ENCODE data around the gene RNF223. TPM values are rescaled to one million over a fixed set of nuclear protein-coding genes. Genes with fewer than 3 reads are reported as not detected.
"Not testable (repeated sequence)": the region's sequence is repeated elsewhere in the genome, so short reads cannot be mapped to it uniquely, and the experiment has no call there.

Gene RNF223
- total RNA-seq, 5 donors from 2014 or later (not counting 1 experiment from before 2014, with no cell fraction given): not detected

DNA sequence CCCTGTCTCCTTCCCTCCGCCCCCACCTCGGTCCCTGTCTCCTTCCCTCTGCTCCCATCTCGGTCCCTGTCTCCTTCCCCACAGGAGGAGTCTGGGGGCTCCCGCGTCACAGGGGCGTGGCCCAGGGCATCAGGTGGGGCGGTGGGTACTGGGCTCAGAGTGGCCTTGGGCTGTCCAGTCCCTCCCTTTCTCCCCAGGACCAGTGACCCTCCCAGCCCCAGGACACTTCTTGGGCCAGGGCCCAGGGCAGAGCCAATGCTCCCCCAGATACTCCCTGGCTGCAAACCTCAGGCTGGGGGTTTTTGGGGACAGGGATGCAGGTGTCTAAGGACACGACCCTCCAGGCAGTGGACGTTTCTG, 6.8 kb upstream of the RNF223 start:
- WGBS (ENCODE audit: insufficient coverage): 53% methylated on average over 2 of the region's 9 CpGs
- POLR2A ChIA-PET: no interaction called here

DNA sequence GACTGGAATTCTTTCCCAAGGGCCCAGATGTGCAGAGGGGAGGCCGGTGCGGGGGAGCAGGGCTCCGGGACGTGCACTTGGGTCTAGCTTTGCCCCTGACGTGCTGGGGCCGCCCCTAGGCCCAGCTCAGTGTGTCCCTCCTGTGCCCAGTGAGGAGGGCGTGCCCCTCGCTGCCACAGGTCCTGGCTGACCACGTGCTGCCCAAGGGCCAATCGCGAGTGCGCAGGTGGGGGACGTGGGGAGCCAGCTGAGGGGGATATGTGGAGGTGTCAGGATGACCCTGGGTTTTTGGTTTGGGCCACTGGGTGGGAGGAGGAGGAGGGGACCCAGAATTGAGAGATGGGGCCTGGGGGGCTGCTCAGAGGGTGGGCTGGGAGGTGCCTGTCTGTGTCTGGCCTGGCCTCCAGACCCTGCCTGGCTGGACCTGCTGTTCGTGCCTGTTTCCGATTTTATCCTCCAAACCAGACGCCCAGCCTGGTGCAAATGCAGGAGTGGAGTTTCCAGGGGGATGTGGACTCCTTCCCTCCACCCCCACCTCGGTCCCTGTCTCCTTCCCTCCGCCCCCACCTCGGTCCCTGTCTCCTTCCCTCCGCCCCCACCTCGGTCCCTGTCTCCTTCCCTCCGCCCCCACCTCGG, 6.1 kb upstream of the RNF223 start:
- WGBS (ENCODE audit: insufficient coverage): 5% methylated on average over 13 of the region's 23 CpGs
- no peaks in the 10 kb centered on the region for H3K9me3 ChIP-seq
- Mint-ChIP-seq H3K36me3 (peaks cover 6% of the 10 kb centered on the region), H3K4me1 (peaks cover 0 to 4% (median 2%) of the 10 kb centered on the region in 3 donors), H3K9me3 (no peaks in the 10 kb centered on the region), H3K27ac (no peak overlapping the region), H3K4me3 (no peak overlapping the region), H3K27me3 (no peaks in the 10 kb centered on the region)
- DNase-seq (peak in 2 of 35 experiments; percentile 10 to 42), ATAC-seq (replicated peaks in 1 of 4) (peak in 3 of 4 experiments; percentile 19 to 31 (median 29))
- POLR2A ChIA-PET: no interaction called here
- H3K36me3 ChIP-seq (ENCODE audit: control insufficient read depth in 2 of 2, extremely low read depth in 1 of 2, insufficient read depth in 1 of 2, low read length in 1 of 2): peaks cover 0 to 3% of the 10 kb centered on the region in 2 donors
- H3K27ac ChIP-seq (ENCODE audit: low read length): no peak overlapping the region
- peaks cover 0 to 24% of the 10 kb centered on the region in 2 experiments for H3K27me3 ChIP-seq (replicated peaks in 1 of 2; ENCODE audit: control insufficient read depth in 2 of 2, extremely low read depth in 1 of 2, insufficient read depth in 2 of 2, low read length in 1 of 2)
- peaks cover 2 to 13% of the 10 kb centered on the region in 2 experiments for H3K4me1 ChIP-seq (ENCODE audit: control insufficient read depth in 1 of 2, extremely low read depth in 1 of 2, insufficient read depth in 2 of 2, low read length in 2 of 2)
- H3K4me3 ChIP-seq (ENCODE audit: control insufficient read depth in 1 of 2, extremely low read depth in 1 of 2, low read length in 1 of 2): no peak overlapping the region
- CTCF ChIA-PET: no interaction called here

More for the DNA sequence above, 6.8 kb upstream of the RNF223 start:
- Mint-ChIP-seq H3K4me3 (no peak overlapping the region), H3K9me3 (no peaks in the 10 kb centered on the region), H3K27ac (no peak overlapping the region), H3K36me3 (peaks cover 6% of the 10 kb centered on the region), H3K27me3 (no peaks in the 10 kb centered on the region), H3K4me1 (peaks cover 0 to 4% (median 2%) of the 10 kb centered on the region in 3 donors)
- DNase-seq: peak in 1 of 35 experiments; percentile 2
- H3K36me3 ChIP-seq (ENCODE audit: control insufficient read depth in 2 of 2, extremely low read depth in 1 of 2, insufficient read depth in 1 of 2, low read length in 1 of 2): peaks cover 0 to 3% of the 10 kb centered on the region in 2 donors
- ATAC-seq (replicated peaks in 1 of 4): no peak
- CTCF ChIA-PET: no interaction called here
- no peaks in the 10 kb centered on the region for H3K9me3 ChIP-seq
- H3K27me3 ChIP-seq (replicated peaks in 1 of 2; ENCODE audit: control insufficient read depth in 2 of 2, extremely low read depth in 1 of 2, insufficient read depth in 2 of 2, low read length in 1 of 2): peaks cover 0 to 17% of the 10 kb centered on the region in 2 experiments
- H3K4me1 ChIP-seq (ENCODE audit: control insufficient read depth in 1 of 2, extremely low read depth in 1 of 2, insufficient read depth in 2 of 2, low read length in 2 of 2): peaks cover 2 to 13% of the 10 kb centered on the region in 2 experiments
- no peak overlapping the region for H3K4me3 ChIP-seq (ENCODE audit: control insufficient read depth in 1 of 2, extremely low read depth in 1 of 2, low read length in 1 of 2)
- H3K27ac ChIP-seq (ENCODE audit: low read length): no peak overlapping the region

DNA sequence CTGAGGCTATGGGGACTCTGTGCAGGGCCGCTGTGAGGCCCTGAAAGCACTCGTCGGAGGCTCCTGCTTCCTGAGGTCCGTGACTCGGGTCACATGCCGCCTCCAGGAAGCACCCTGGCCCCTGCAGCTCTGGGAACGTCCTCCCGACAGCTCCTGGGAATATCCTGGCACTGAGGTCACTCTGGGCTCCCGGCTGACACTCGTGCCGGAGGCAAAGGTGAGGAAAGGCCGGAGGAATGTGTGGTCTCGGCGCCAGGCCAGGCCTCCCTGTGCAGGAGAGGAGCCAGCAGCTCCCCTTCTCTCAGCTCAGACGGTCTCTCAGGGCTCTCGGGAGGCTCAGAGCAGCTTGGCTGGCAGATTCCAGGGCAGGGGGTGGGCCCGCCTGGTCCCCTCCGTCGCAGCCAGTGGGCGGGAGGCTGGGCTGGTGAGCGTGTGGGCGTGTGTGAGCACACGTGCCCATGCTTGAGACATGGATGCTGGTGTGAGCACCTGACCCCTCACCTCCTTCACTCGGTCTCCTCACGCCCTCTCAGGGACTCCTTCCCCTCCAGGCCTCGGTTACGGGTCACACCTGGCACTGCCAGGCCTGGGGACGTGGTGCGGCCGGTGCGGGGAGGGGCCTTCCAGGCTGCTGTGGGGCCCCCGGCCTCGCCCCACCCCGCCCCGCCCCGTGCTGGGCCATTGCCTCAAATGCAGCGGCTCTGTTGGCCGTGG, 5.5 kb upstream of the RNF223 start:
- DNase-seq (peak in 7 of 35 experiments; percentile 11 to 51 (median 36)), ATAC-seq (replicated peaks in 1 of 4) (peak; percentile 60 to 81 (median 67))
- Mint-ChIP-seq H3K4me3 (peak overlapping the region; percentile 25 to 63 (median 34)), H3K4me1 (peaks cover 0 to 6% (median 2%) of the 10 kb centered on the region in 3 donors), H3K9me3 (no peaks in the 10 kb centered on the region), H3K27me3 (peaks cover 3% of the 10 kb centered on the region in 2 donors), H3K36me3 (peaks cover 6% of the 10 kb centered on the region), H3K27ac (no peak overlapping the region)
- H3K36me3 ChIP-seq (ENCODE audit: control insufficient read depth in 2 of 2, extremely low read depth in 1 of 2, insufficient read depth in 1 of 2, low read length in 1 of 2): peaks cover 0 to 3% of the 10 kb centered on the region in 2 donors
- 2% methylated on average over 27 of the region's 38 CpGs for WGBS (ENCODE audit: insufficient coverage)
- H3K4me3 ChIP-seq (ENCODE audit: control insufficient read depth in 1 of 2, extremely low read depth in 1 of 2, low read length in 1 of 2): peak overlapping the region; percentile 6 to 38
- H3K4me1 ChIP-seq (ENCODE audit: control insufficient read depth in 1 of 2, extremely low read depth in 1 of 2, insufficient read depth in 2 of 2, low read length in 2 of 2): peaks cover 2 to 13% of the 10 kb centered on the region in 2 experiments
- peaks cover 0 to 31% of the 10 kb centered on the region in 2 experiments for H3K27me3 ChIP-seq (replicated peaks in 1 of 2; ENCODE audit: control insufficient read depth in 2 of 2, extremely low read depth in 1 of 2, insufficient read depth in 2 of 2, low read length in 1 of 2)
- POLR2A ChIA-PET: no interaction called here
- H3K9me3 ChIP-seq: no peaks in the 10 kb centered on the region
- H3K27ac ChIP-seq (ENCODE audit: low read length): no peak overlapping the region
- CTCF ChIA-PET: no interaction called here

DNA sequence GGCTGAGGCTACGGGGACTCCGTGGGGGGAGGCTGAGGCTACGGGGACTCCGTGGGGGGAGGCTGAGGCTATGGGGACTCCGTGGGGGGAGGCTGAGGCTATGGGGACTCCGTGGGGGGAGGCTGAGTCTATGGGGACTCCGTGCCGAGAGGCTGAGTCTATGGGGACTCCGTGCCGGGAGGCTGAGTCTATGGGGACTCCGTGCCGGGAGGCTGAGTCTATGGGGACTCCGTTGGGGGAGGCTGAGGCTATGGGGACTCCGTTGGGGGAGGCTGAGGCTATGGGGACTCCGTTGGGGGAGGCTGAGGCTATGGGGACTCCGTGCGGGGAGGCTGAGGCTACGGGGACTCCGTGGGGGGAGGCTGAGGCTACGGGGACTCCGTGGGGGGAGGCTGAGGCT, 3.3 kb upstream of the RNF223 start:
- DNase-seq; H3K27ac ChIP-seq (ENCODE audit: low read length); H3K27me3 Mint-ChIP-seq; ATAC-seq (replicated peaks in 1 of 4); H3K9me3 ChIP-seq; H3K4me1 Mint-ChIP-seq; H3K9me3 Mint-ChIP-seq; H3K4me3 Mint-ChIP-seq; H3K36me3 Mint-ChIP-seq; H3K36me3 ChIP-seq (ENCODE audit: control insufficient read depth in 2 of 2, extremely low read depth in 1 of 2, insufficient read depth in 1 of 2, low read length in 1 of 2); POLR2A ChIA-PET; H3K27ac Mint-ChIP-seq; CTCF ChIA-PET; H3K4me3 ChIP-seq (ENCODE audit: control insufficient read depth in 1 of 2, extremely low read depth in 1 of 2, low read length in 1 of 2): not testable (repeated sequence)
- H3K27me3 ChIP-seq (replicated peaks in 1 of 2; ENCODE audit: control insufficient read depth in 2 of 2, extremely low read depth in 1 of 2, insufficient read depth in 2 of 2, low read length in 1 of 2): peaks cover 0 to 52% of the 10 kb centered on the region in 2 experiments
- WGBS (ENCODE audit: insufficient coverage): no CpG with 5 or more reads among the region's 21 CpGs
- peaks cover 2 to 13% of the 10 kb centered on the region in 2 experiments for H3K4me1 ChIP-seq (ENCODE audit: control insufficient read depth in 1 of 2, extremely low read depth in 1 of 2, insufficient read depth in 2 of 2, low read length in 2 of 2)

DNA sequence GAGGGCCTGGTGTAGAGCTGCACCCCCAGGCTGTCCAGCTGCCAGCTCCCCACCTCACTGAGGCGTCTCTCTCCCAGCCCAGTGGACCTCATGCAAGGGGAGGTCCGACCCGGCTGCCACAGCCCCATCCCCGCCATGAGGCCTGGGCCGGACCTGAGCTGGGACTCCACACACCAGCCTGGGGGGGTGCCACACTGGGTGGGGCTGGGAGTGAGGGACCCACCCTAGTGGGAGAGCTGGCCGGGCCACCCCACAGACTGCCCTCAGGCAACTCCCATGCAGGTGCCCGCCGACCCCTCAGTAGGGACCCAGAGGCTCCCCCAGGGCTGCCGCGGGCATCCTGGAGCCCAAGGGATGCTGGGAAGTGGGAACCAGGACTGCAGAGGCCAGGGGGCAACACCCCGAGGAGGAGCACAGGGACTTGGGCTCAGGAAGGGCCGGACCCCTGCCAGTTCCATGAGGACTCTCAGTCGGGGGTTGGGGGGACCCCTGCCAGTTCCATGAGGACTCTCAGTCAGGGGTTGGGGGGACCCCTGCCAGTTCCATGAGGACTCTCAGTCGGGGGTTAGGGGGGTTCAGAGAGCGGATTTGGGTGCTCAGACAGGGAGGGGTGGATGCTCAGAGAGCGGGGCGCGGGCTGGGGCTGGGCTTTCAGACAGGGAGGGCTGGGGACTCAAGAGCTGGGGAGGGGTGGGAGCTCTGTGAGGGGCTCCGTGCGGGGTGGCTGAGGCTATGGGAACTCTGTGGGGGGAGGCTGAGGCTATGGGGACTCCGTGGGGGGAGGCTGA, 1.2 kb upstream of the RNF223 start:
- H3K27me3 Mint-ChIP-seq: peaks cover 5 to 11% of the 10 kb centered on the region in 2 donors
- CTCF ChIA-PET: no interaction called here
- H3K27ac Mint-ChIP-seq: no peak overlapping the region

DNA sequence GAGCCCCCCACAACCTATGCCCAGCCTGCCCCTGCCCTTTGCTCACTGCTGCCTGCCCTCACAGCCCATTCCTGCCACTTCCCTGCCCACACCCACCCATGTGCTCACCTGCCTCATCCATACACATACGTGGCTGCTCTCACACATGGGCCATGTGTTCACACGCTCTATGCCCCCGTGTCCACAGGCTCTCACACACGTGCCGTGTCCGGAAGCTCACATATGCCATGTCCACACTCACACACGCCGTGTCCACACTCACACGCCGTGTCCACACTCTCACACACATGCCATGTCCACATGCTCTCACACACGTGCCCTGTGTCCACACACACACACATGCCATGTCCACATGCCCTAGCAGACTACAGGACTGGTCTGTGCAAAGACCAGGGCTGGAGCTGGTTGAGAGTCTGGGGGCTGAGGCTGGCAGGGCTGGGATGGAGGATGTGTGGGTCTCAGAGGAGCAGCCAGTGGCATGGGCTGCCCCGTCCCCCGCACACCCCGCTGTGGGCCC, 583 bp upstream of the RNF223 start:
- ChIA-PET CTCF (no interaction called here), POLR2A (no interaction called here)
- Mint-ChIP-seq H3K4me1 (peaks cover 0 to 8% (median 2%) of the 10 kb centered on the region in 3 donors), H3K27me3 (peaks cover 5 to 13% of the 10 kb centered on the region in 2 donors), H3K36me3 (no peaks in the 10 kb centered on the region), H3K9me3 (no peaks in the 10 kb centered on the region), H3K4me3 (peak overlapping the region in 1 of 3 donors; percentile 13), H3K27ac (no peak overlapping the region)
- no peaks in the 10 kb centered on the region for H3K36me3 ChIP-seq (ENCODE audit: control insufficient read depth in 2 of 2, extremely low read depth in 1 of 2, insufficient read depth in 1 of 2, low read length in 1 of 2)
- no peak for DNase-seq
- no peak for ATAC-seq (replicated peaks in 1 of 4)
- H3K4me1 ChIP-seq (ENCODE audit: control insufficient read depth in 1 of 2, extremely low read depth in 1 of 2, insufficient read depth in 2 of 2, low read length in 2 of 2): peaks cover 2 to 9% of the 10 kb centered on the region in 2 experiments
- no peak overlapping the region for H3K4me3 ChIP-seq (ENCODE audit: control insufficient read depth in 1 of 2, extremely low read depth in 1 of 2, low read length in 1 of 2)
- no peak overlapping the region for H3K27ac ChIP-seq (ENCODE audit: low read length)
- peaks cover 0 to 55% of the 10 kb centered on the region in 2 experiments for H3K27me3 ChIP-seq (replicated peaks in 1 of 2; ENCODE audit: control insufficient read depth in 2 of 2, extremely low read depth in 1 of 2, insufficient read depth in 2 of 2, low read length in 1 of 2)
- WGBS (ENCODE audit: insufficient coverage): 82% methylated on average over 7 of the region's 14 CpGs
- H3K9me3 ChIP-seq: no peaks in the 10 kb centered on the region

More for the DNA sequence above, 1.2 kb upstream of the RNF223 start:
- Histone ChIP-seq H3K27ac (ENCODE audit: low read length) (no peak overlapping the region), H3K9me3 (no peaks in the 10 kb centered on the region), H3K4me3 (ENCODE audit: control insufficient read depth in 1 of 2, extremely low read depth in 1 of 2, low read length in 1 of 2) (no peak overlapping the region), H3K27me3 (replicated peaks in 1 of 2; ENCODE audit: control insufficient read depth in 2 of 2, extremely low read depth in 1 of 2, insufficient read depth in 2 of 2, low read length in 1 of 2) (peaks cover 0 to 55% of the 10 kb centered on the region in 2 experiments), H3K4me1 (ENCODE audit: control insufficient read depth in 1 of 2, extremely low read depth in 1 of 2, insufficient read depth in 2 of 2, low read length in 2 of 2) (peaks cover 2 to 12% of the 10 kb centered on the region in 2 experiments), H3K36me3 (ENCODE audit: control insufficient read depth in 2 of 2, extremely low read depth in 1 of 2, insufficient read depth in 1 of 2, low read length in 1 of 2) (no peaks in the 10 kb centered on the region)
- H3K36me3 Mint-ChIP-seq: no peaks in the 10 kb centered on the region
- 54% methylated on average over 14 of the region's 21 CpGs for WGBS (ENCODE audit: insufficient coverage)
- no peak overlapping the region for H3K4me3 Mint-ChIP-seq
- POLR2A ChIA-PET: no interaction called here
- no peak for DNase-seq
- no peaks in the 10 kb centered on the region for H3K9me3 Mint-ChIP-seq
- ATAC-seq (replicated peaks in 1 of 4): no peak
- H3K4me1 Mint-ChIP-seq: peaks cover 0 to 6% (median 2%) of the 10 kb centered on the region in 3 donors

Measured in T-cell (primary cell).